Inferior parietal cortex (tissue), 1 donor: ENCODE results near the gene DBR1.

Experiments
- DNase-seq: peaks from one replicate; pipeline ENCODE4 v3.0.0-alpha.2; 2016; ENCODE audit errors: extremely low spot score

DBR1 gene, protein sequence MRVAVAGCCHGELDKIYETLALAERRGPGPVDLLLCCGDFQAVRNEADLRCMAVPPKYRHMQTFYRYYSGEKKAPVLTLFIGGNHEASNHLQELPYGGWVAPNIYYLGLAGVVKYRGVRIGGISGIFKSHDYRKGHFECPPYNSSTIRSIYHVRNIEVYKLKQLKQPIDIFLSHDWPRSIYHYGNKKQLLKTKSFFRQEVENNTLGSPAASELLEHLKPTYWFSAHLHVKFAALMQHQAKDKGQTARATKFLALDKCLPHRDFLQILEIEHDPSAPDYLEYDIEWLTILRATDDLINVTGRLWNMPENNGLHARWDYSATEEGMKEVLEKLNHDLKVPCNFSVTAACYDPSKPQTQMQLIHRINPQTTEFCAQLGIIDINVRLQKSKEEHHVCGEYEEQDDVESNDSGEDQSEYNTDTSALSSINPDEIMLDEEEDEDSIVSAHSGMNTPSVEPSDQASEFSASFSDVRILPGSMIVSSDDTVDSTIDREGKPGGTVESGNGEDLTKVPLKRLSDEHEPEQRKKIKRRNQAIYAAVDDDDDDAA

DNA sequence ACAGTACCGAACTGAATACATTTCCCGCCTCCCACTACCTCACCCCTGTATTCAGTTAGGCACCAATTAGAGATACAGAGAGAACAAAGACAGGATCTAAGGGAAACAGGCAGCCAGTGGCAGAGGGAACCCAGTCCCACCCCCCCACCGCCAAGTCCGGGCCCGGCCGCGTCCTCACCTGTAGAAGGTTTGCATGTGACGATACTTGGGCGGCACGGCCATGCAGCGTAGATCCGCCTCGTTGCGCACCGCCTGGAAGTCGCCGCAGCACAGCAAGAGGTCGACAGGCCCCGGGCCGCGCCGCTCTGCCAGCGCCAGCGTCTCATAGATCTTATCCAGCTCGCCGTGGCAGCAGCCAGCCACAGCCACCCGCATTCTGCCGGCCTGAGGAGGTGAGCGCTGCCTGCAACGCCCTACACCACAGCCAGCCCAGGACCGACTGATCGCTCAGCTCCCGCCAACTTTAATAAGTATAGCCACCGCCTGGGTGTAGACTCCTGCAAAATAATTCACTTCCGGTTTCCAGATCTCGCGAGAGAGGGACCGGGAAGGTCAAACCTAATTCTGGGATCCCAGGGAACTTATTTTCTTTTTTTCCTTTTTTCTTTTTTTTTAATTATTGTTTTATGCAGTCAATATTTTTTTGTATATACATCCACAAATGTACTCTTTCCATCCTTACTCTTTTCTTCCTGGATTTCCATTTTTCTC is at the start of gene DBR1:
TSS of gene DBR1 (minus strand) at position 501 of the 711 bp plus-strand sequence. CDS start at position 375, 126 bp downstream.
- peak; percentile 87 for DNase-seq

DNA sequence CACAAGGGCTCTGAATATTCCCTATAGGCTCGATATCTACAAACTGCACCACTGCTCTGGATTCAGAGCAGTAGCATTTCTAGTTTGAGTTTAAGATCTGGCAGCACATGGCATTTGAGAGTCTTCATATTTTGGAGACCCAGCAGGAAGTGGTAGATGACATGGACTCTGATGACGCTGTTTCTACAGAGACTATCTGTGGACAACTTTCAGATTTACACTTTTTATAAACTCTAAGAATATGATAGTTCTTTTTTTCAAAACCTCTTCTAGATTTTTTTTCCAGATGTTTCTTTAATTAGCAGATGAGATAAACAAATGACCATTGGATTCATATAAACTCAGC is 48.2 kb upstream of the DBR1 start:
- DNase-seq = no peak

- no peak for DNase-seq
Observed at GRCh38 chr3:138222131-138222941, 47.6 kb upstream of the DBR1 start.

GRCh38 chr3:138220788-138221187 is 46.1 kb upstream of the DBR1 start:
- no peak for DNase-seq

GRCh38 chr3:138220242-138220641 is 45.5 kb upstream of the DBR1 start:
- DNase-seq = no peak

DNA sequence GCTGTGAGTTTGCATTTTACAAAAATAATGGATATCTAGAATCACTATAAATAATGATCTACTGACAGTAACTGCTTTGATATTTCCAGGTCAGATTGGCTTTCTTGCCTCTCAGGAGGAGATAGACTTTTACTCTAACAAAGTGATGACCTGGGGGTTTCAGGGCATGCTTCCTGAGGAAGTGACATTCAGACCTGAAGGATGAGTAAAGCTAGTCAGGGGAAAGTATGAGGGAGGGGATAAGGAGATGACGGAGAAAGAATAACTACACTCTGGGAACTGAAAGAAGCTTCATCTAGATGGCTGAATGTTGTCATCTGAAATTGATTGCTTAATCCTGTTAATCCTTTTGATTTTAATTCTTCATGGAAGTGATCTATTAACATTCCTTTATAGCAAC is 44.5 kb upstream of the DBR1 start:
- no peak for DNase-seq

DNA sequence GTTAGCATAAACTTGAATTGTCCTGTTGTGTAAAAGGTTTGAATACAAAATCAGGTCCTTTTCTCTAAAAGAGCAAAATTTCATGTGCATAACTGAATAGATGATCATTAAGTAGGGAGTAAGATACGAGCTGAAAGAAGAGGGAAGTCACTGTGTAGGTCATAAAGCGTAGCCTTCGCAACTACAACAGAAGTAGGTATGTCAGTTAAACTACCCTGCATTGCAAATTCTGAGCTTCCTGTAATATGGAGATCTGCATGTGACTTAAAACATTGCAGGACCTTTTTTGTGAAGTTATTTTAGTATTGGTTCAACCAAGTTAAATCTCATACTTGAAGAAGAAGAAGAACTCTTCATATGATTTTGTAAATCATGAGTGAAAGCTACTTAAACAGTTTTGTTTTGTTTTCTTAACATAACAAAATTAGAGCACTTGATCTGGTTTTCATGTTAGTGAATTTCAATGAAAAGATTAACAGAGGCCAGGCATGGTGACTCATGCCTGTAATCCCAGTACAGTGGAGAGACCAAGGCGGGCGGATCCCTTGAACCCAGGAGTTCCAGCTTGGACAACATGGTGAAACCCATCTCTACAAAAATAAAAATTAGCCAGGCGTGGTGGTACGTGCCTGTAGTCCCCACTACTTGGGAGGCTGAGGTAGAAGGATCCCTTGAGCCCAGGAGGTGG is 38.8 kb upstream of the DBR1 start:
- no peak for DNase-seq

- no peak for DNase-seq
Observed at GRCh38 chr3:138210528-138210927, 35.8 kb upstream of the DBR1 start.

DNA sequence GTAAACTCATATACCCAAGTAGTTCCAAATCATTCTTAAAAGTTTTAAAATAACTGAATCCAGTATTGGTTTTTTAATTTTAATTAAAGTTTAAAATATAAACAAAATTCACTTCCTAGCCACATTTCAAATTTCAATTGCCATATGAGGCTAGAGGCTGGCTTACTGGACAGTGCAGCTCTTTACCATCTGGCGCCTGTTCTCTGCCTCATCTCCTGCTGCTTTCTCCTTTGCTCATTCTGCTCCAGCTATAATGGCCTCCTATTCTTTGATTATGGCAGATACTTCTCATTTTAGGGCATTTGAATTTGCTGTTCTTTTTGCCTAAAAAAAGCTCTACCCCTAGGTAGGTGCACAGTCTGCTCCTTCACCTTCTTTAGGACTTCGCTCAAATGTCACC is 31.5 kb upstream of the DBR1 start:
- DNase-seq = no peak

- DNase-seq = no peak
Observed at GRCh38 chr3:138205527-138205926, 30.8 kb upstream of the DBR1 start.

- no peak for DNase-seq
Observed at GRCh38 chr3:138203938-138204337, 29.2 kb upstream of the DBR1 start.

GRCh38 chr3:138202945-138203701 is 28.4 kb upstream of the DBR1 start:
- no peak for DNase-seq

- no peak for DNase-seq
Observed at GRCh38 chr3:138200424-138200823, 25.7 kb upstream of the DBR1 start.

DNA sequence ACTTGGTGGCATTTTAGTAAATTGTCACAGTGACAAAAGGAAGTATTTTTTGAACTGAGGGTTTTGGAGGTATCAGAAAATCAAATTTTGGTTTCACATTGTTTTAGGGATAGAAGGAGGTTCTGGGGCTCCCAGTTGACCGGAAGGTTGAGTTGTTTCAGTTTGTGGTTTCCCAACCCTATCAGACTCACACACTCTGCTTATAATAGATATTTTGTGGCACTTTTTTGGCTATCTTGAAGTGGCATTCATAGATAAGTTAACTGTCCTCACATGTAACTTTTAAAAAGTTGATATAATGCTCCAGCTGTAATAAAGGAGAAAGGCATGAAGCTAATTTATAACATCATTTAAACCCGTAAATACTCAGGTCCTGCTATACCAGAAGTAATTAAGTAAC is 25.1 kb upstream of the DBR1 start:
- no peak for DNase-seq

GRCh38 chr3:138197524-138197923 is 22.8 kb upstream of the DBR1 start:
- DNase-seq = no peak

- peak; percentile 22 for DNase-seq
Observed at GRCh38 chr3:138197058-138197457, 22.3 kb upstream of the DBR1 start.

GRCh38 chr3:138196023-138196422 is 21.3 kb upstream of the DBR1 start:
- no peak for DNase-seq

DNA sequence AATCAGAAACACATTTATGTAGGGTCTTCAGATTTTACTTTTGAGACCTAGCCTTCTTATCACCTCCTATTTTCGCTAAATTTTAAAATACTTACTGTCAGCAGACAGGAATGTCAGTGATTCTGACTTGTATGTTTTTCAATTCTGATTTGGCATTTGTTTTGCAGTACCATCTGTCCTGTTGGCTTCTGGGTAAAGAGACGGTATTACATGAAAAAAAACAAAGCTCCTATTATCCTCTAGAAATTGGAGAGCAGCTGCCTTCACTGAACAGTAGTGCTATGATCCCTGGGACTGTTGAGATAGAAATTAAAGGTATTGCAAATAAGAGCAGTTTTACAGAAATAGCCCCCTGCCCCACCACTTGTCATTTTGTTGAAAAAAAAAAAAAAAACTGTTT is 20.8 kb upstream of the DBR1 start:
- DNase-seq = peak; percentile 49

GRCh38 chr3:138188013-138188730 is 13.5 kb upstream of the DBR1 start:
- no peak for DNase-seq
